ENCODE measurements around the gene MEDAG. TPM values are rescaled to one million over a fixed set of nuclear protein-coding genes. Genes with fewer than 3 reads are reported as not detected.

The MEDAG gene
- total RNA-seq, 2 experiments from 2014 or later = 0.19 TPM; not detected in 1

- no peak for DNase-seq (ENCODE audit: low spot score)
- H3K9me3 ChIP-seq (ENCODE audit: low read length) = no peaks in the 10 kb centered on the region
- H3K4me3 ChIP-seq (ENCODE audit: low read depth, low read length, poor library complexity, severe bottlenecking) = no peak overlapping the region
- H3K36me3 ChIP-seq (ENCODE audit: insufficient read depth, low read length) = no peaks in the 10 kb centered on the region
- ChIA-PET POLR2A (interaction anchor here (0.9 kb wide), 1 partner anchor 36 kb away, joined by 3 read pairs; no protein-coding TSS in a partner anchor), CTCF (ENCODE audit: unreplicated experiment) (no interaction called here)
- no peaks in the 10 kb centered on the region for H3K4me1 ChIP-seq (ENCODE audit: insufficient read depth, low read length, poor library complexity, severe bottlenecking)
- H3K27ac ChIP-seq (ENCODE audit: low read depth, low read length, poor library complexity, severe bottlenecking) = no peak overlapping the region
- intact Hi-C loops (cut with micrococcal nuclease; ENCODE audit: unreplicated experiment) = no loop called here
- TF ChIP-seq CTCF (conservative IDR thresholded peaks at IDR 0.05; ENCODE audit: low read length) (no peak), EZH2phosphoT487 (IDR thresholded peaks at IDR 0.05; ENCODE audit: borderline replicate concordance, low read depth, low read length) (no peak)
- H3K4me2 ChIP-seq (ENCODE audit: low read length) = no peak overlapping the region
- H3K79me2 ChIP-seq (ENCODE audit: insufficient read depth, low read depth, low read length) = no peaks in the 10 kb centered on the region
- no peak overlapping the region for H2AFZ ChIP-seq (ENCODE audit: low read length)
- H4K20me1 ChIP-seq (ENCODE audit: insufficient read depth, low read length) = no peaks in the 10 kb centered on the region
- no peaks in the 10 kb centered on the region for H3K9me2 ChIP-seq (ENCODE audit: insufficient read depth, low read length)
- no TSS peak for BruUV-seq (replicated peaks)
Measured at GRCh38 chr13:30882996-30883766, 22.9 kb upstream of the MEDAG start.

- H3K9me2 ChIP-seq (ENCODE audit: insufficient read depth, low read length) = no peaks in the 10 kb centered on the region
- no peak overlapping the region for H2AFZ ChIP-seq (ENCODE audit: low read length)
- H3K36me3 ChIP-seq (ENCODE audit: insufficient read depth, low read length) = no peaks in the 10 kb centered on the region
- TF ChIP-seq CTCF (conservative IDR thresholded peaks at IDR 0.05; ENCODE audit: low read length) = no peak
- no peaks in the 10 kb centered on the region for H4K20me1 ChIP-seq (ENCODE audit: insufficient read depth, low read length)
- intact Hi-C loops (cut with micrococcal nuclease; ENCODE audit: unreplicated experiment) = no loop called here
- no peaks in the 10 kb centered on the region for H3K9me3 ChIP-seq (ENCODE audit: low read length)
- CTCF ChIA-PET (ENCODE audit: unreplicated experiment) = no interaction called here
- POLR2A ChIA-PET = no interaction called here
- DNase-seq (ENCODE audit: low spot score) = no peak
- no TSS peak for BruUV-seq (replicated peaks)
- no peaks in the 10 kb centered on the region for H3K79me2 ChIP-seq (ENCODE audit: insufficient read depth, low read depth, low read length)
- no peak overlapping the region for H3K4me3 ChIP-seq (ENCODE audit: low read depth, low read length, poor library complexity, severe bottlenecking)
- H3K4me2 ChIP-seq (ENCODE audit: low read length) = no peak overlapping the region
- no peaks in the 10 kb centered on the region for H3K4me1 ChIP-seq (ENCODE audit: insufficient read depth, low read length, poor library complexity, severe bottlenecking)
- no peak overlapping the region for H3K27ac ChIP-seq (ENCODE audit: low read depth, low read length, poor library complexity, severe bottlenecking)
Measured at GRCh38 chr13:30884543-30884942, 21.5 kb upstream of the MEDAG start.

GRCh38 chr13:30889196-30889690 is 16.8 kb upstream of the MEDAG start:
- no peak for DNase-seq (ENCODE audit: low spot score)
- ChIA-PET CTCF (ENCODE audit: unreplicated experiment) (interaction anchor here (0.6 kb wide), 1 partner anchor 152 kb away, joined by 3 read pairs; no protein-coding TSS in a partner anchor), POLR2A (interaction anchor here (0.6 kb wide), 1 partner anchor 25 kb away, joined by 3 read pairs; no protein-coding TSS in a partner anchor)
- H2AFZ ChIP-seq (ENCODE audit: low read length) = no peak overlapping the region
- no peaks in the 10 kb centered on the region for H3K79me2 ChIP-seq (ENCODE audit: insufficient read depth, low read depth, low read length)
- no peak overlapping the region for H3K4me2 ChIP-seq (ENCODE audit: low read length)
- no peaks in the 10 kb centered on the region for H3K9me3 ChIP-seq (ENCODE audit: low read length)
- H3K36me3 ChIP-seq (ENCODE audit: insufficient read depth, low read length) = no peaks in the 10 kb centered on the region
- no peak overlapping the region for H3K4me3 ChIP-seq (ENCODE audit: low read depth, low read length, poor library complexity, severe bottlenecking)
- H3K27ac ChIP-seq (ENCODE audit: low read depth, low read length, poor library complexity, severe bottlenecking) = no peak overlapping the region
- TF ChIP-seq CTCF (conservative IDR thresholded peaks at IDR 0.05; ENCODE audit: low read length) = no peak
- no peak for TF ChIP-seq EZH2phosphoT487 (IDR thresholded peaks at IDR 0.05; ENCODE audit: borderline replicate concordance, low read depth, low read length)
- H3K9me2 ChIP-seq (ENCODE audit: insufficient read depth, low read length) = no peaks in the 10 kb centered on the region
- no peaks in the 10 kb centered on the region for H3K4me1 ChIP-seq (ENCODE audit: insufficient read depth, low read length, poor library complexity, severe bottlenecking)
- no peaks in the 10 kb centered on the region for H4K20me1 ChIP-seq (ENCODE audit: insufficient read depth, low read length)
- intact Hi-C loops (cut with micrococcal nuclease; ENCODE audit: unreplicated experiment) = no loop called here
- BruUV-seq (replicated peaks) = no TSS peak
